HEK293 (cell line): ENCODE results near the gene EFEMP1.

ENCODE experiments used
- CTCF ChIA-PET: fragments of 350-600 bp; formaldehyde crosslinking; extraction: SDS; loops from one replicate; lab custom pipeline; 2021; ENCODE audit warnings: antibody characterized with exemption; lab: Yijun Ruan, JAX
- POLR2A ChIA-PET: fragments of 300-600 bp; formaldehyde crosslinking; extraction: SDS; loops from one replicate; lab custom pipeline; 2020; ENCODE audit warnings: antibody characterized with exemption, inconsistent platforms; lab: Yijun Ruan, JAX
- H3K27ac ChIP-seq: fragments of 200-500 bp; sonication (Bioruptor generic); 2 replicates; pipeline ENCODE4 v1.5.1; 2014; ENCODE audit warnings: low read depth, low read length, control low read depth, inconsistent platforms; ENCODE audit errors: extremely low read depth
- H3K36me3 ChIP-seq, 2 experiments: fragments of 200-500 bp in 1 of 2; sonication (Bioruptor generic) in 1 of 2; 1 replicate in 1 of 2; 2 replicates in 1 of 2; pipeline ENCODE4 v1.5.1; 2014 to 2017; ENCODE audit warnings: inconsistent platforms in 2 of 2, low read length in 2 of 2; ENCODE audit not compliant: control insufficient read depth in 2 of 2, insufficient read depth in 1 of 2
- H3K4me1 ChIP-seq: fragments of 200-500 bp; sonication (Bioruptor generic); 2 replicates; pipeline ENCODE4 v1.5.1; 2014; ENCODE audit warnings: mild to moderate bottlenecking, low read length, inconsistent platforms; ENCODE audit not compliant: control insufficient read depth, insufficient read depth
- H3K4me3 ChIP-seq: 2 replicates; pipeline ENCODE4 v1.5.1; 2011; ENCODE audit warnings: low read depth, mild to moderate bottlenecking, control low read depth, low read length, moderate library complexity
- H3K9me3 ChIP-seq: fragments of 200-500 bp; sonication (Bioruptor generic); 2 replicates; pipeline ENCODE4 v1.5.1; 2014; ENCODE audit warnings: low read depth, low read length, inconsistent platforms; ENCODE audit not compliant: control insufficient read depth, insufficient read depth
- CTCF ChIP-seq: fragments of 450-650 bp; formaldehyde crosslinking; IDR thresholded peaks from 2 replicates; pipeline ENCODE4 v1.5.1; 2016; ENCODE audit warnings: missing biosample characterization, missing genetic modification characterization
- GLIS1 ChIP-seq: fragments of 450-650 bp; formaldehyde crosslinking; IDR thresholded peaks from 2 replicates; pipeline ENCODE4 v1.5.1; 2016; ENCODE audit warnings: missing biosample characterization, missing genetic modification characterization
- GLIS2 ChIP-seq: fragments of 450-650 bp; formaldehyde crosslinking; IDR thresholded peaks from 2 replicates; pipeline ENCODE4 v1.5.1; 2016; ENCODE audit warnings: missing biosample characterization, missing genetic modification characterization
- KLF7 ChIP-seq: fragments of 450-650 bp; formaldehyde crosslinking; IDR thresholded peaks from 2 replicates; pipeline ENCODE4 v1.5.1; 2016; ENCODE audit warnings: missing biosample characterization, missing genetic modification characterization, borderline replicate concordance
- KLF8 ChIP-seq: fragments of 450-650 bp; formaldehyde crosslinking; IDR thresholded peaks from 2 replicates; pipeline ENCODE4 v1.5.1; 2016; ENCODE audit warnings: missing biosample characterization, missing genetic modification characterization
- PRDM1 ChIP-seq: fragments of 450-650 bp; formaldehyde crosslinking; IDR thresholded peaks from 2 replicates; pipeline ENCODE4; 2016; ENCODE audit warnings: missing biosample characterization, missing genetic modification characterization
- SCRT2 ChIP-seq: fragments of 450-650 bp; formaldehyde crosslinking; IDR thresholded peaks from 2 replicates; pipeline ENCODE4 v1.5.1; 2016; ENCODE audit warnings: missing biosample characterization, missing genetic modification characterization
- SP2 ChIP-seq: fragments of 450-650 bp; formaldehyde crosslinking; IDR thresholded peaks from 2 replicates; pipeline ENCODE4 v1.5.1; 2016; ENCODE audit warnings: missing biosample characterization, missing genetic modification characterization
- SP3 ChIP-seq: fragments of 450-650 bp; formaldehyde crosslinking; IDR thresholded peaks from 2 replicates; pipeline ENCODE4 v1.5.1; 2016; ENCODE audit warnings: missing biosample characterization, missing genetic modification characterization
- ZBTB10 ChIP-seq: fragments of 450-650 bp; formaldehyde crosslinking; IDR thresholded peaks from 2 replicates; pipeline ENCODE4 v1.5.1; 2016; ENCODE audit warnings: missing biosample characterization, missing genetic modification characterization
- ZBTB26 ChIP-seq: fragments of 450-650 bp; formaldehyde crosslinking; optimal IDR thresholded peaks from 2 replicates; pipeline ENCODE3; 2016; ENCODE audit warnings: missing biosample characterization, mild to moderate bottlenecking, missing genetic modification characterization
- ZBTB48 ChIP-seq: fragments of 450-650 bp; formaldehyde crosslinking; IDR thresholded peaks from 2 replicates; pipeline ENCODE4 v1.5.1; 2016; ENCODE audit warnings: missing biosample characterization, missing genetic modification characterization
- ZBTB7A ChIP-seq: fragments of 450-650 bp; formaldehyde crosslinking; IDR thresholded peaks from 2 replicates; pipeline ENCODE4 v1.5.1; 2016; ENCODE audit warnings: low read depth, missing biosample characterization, missing genetic modification characterization
- ZBTB8A ChIP-seq: fragments of 450-650 bp; formaldehyde crosslinking; IDR thresholded peaks from 2 replicates; pipeline ENCODE4 v1.5.1; 2016; ENCODE audit warnings: missing biosample characterization, missing genetic modification characterization
- ZFHX2 ChIP-seq: fragments of 450-650 bp; formaldehyde crosslinking; conservative IDR thresholded peaks from 2 replicates; pipeline ENCODE4 v1.5.1; 2016; ENCODE audit warnings: missing biosample characterization, missing genetic modification characterization
- ZIC2 ChIP-seq: fragments of 450-650 bp; formaldehyde crosslinking; IDR thresholded peaks from 2 replicates; pipeline ENCODE4 v1.5.1; 2016; ENCODE audit warnings: missing biosample characterization, missing genetic modification characterization
- ZNF10 ChIP-seq: fragments of 450-650 bp; formaldehyde crosslinking; IDR thresholded peaks from 2 replicates; pipeline ENCODE4 v1.5.1; 2017; ENCODE audit warnings: missing biosample characterization, missing genetic modification characterization
- ZNF19 ChIP-seq: fragments of 450-650 bp; formaldehyde crosslinking; IDR thresholded peaks from 2 replicates; pipeline ENCODE4; 2016; ENCODE audit warnings: missing biosample characterization, missing genetic modification characterization, low read depth
- ZNF211 ChIP-seq: fragments of 450-650 bp; formaldehyde crosslinking; IDR thresholded peaks from 2 replicates; pipeline ENCODE4 v1.5.1; 2016; ENCODE audit warnings: low read depth, missing biosample characterization, missing genetic modification characterization
- ZNF266 ChIP-seq: fragments of 450-650 bp; formaldehyde crosslinking; IDR thresholded peaks from 2 replicates; pipeline ENCODE4 v1.5.1; 2016; ENCODE audit warnings: missing biosample characterization, missing genetic modification characterization, low read depth
- ZNF292 ChIP-seq: fragments of 450-650 bp; formaldehyde crosslinking; IDR thresholded peaks from 2 replicates; pipeline ENCODE4 v1.5.1; 2016; ENCODE audit warnings: low read depth, missing biosample characterization, missing genetic modification characterization, borderline replicate concordance
- ZNF302 ChIP-seq: fragments of 450-650 bp; formaldehyde crosslinking; IDR thresholded peaks from 2 replicates; pipeline ENCODE4 v1.5.1; 2016; ENCODE audit warnings: missing biosample characterization, missing genetic modification characterization, low read depth
- ZNF335 ChIP-seq: fragments of 450-650 bp; formaldehyde crosslinking; conservative IDR thresholded peaks from 2 replicates; pipeline ENCODE4 v1.5.1; 2016; ENCODE audit warnings: missing biosample characterization, missing genetic modification characterization
- ZNF391 ChIP-seq: fragments of 450-650 bp; formaldehyde crosslinking; IDR thresholded peaks from 2 replicates; pipeline ENCODE4 v1.5.1; 2016; ENCODE audit warnings: low read depth, missing biosample characterization, missing genetic modification characterization, borderline replicate concordance
- ZNF571 ChIP-seq: fragments of 450-650 bp; formaldehyde crosslinking; IDR thresholded peaks from 2 replicates; pipeline ENCODE4 v1.5.0; 2017; ENCODE audit warnings: missing biosample characterization, missing genetic modification characterization
- ZNF600 ChIP-seq: fragments of 450-650 bp; formaldehyde crosslinking; IDR thresholded peaks from 2 replicates; pipeline ENCODE4 v1.5.1; 2016; ENCODE audit warnings: missing biosample characterization, missing genetic modification characterization
- ZNF629 ChIP-seq: fragments of 450-650 bp; formaldehyde crosslinking; IDR thresholded peaks from 2 replicates; pipeline ENCODE4 v1.5.1; 2017; ENCODE audit warnings: missing biosample characterization, missing genetic modification characterization
- ZNF792 ChIP-seq: fragments of 450-650 bp; formaldehyde crosslinking; IDR thresholded peaks from 2 replicates; pipeline ENCODE4 v1.5.1; 2016; ENCODE audit warnings: missing biosample characterization, missing genetic modification characterization
- ZNF830 ChIP-seq: fragments of 450-650 bp; IDR thresholded peaks from 2 replicates; pipeline ENCODE4 v1.5.0; 2018; ENCODE audit warnings: missing biosample characterization, missing genetic modification characterization, low read depth, mild to moderate bottlenecking, moderate library complexity
- ZSCAN23 ChIP-seq: fragments of 450-650 bp; formaldehyde crosslinking; IDR thresholded peaks from 2 replicates; pipeline ENCODE4 v1.5.1; 2016; ENCODE audit warnings: missing biosample characterization, missing genetic modification characterization
- ZSCAN4 ChIP-seq: fragments of 450-650 bp; formaldehyde crosslinking; IDR thresholded peaks from 2 replicates; pipeline ENCODE4 v1.5.1; 2017; ENCODE audit warnings: missing biosample characterization, missing genetic modification characterization

The EFEMP1 gene

GRCh38 chr2:55923091-55923981 is at the start of gene EFEMP1 (continued):
- TF ChIP-seq ZBTB10 (tag by site-specific recombination) (peak; percentile 41; the same call in 1 of the 2 replicates), ZBTB48 (tag by site-specific recombination) (peak; percentile 16; the same call in 1 of the 2 replicates), ZNF391 (tag by site-specific recombination) (no peak), PRDM1 (peak; percentile 64; the same call in 1 of the 2 replicates), ZFHX2 (tag by site-specific recombination) (peak; percentile 58), ZNF600 (peak; percentile 84), ZNF830 (tag by site-specific recombination) (no peak), GLIS2 (tag by site-specific recombination) (peak; percentile 93), ZNF571 (tag by site-specific recombination) (no peak), ZNF19 (no peak), GLIS1 (tag by site-specific recombination) (peak; percentile 89), SP3 (peak; percentile 90), ZNF302 (no peak), SCRT2 (tag by site-specific recombination) (peak; percentile 65), ZNF335 (peak; percentile 46; the same call in 1 of the 2 replicates), ZNF10 (tag by site-specific recombination) (0 out of 2 replicates have a peak, but pooled peaks have one; percentile 16), ZNF629 (tag by site-specific recombination) (no peak), ZBTB8A (tag by site-specific recombination) (peak; percentile 65), ZIC2 (tag by site-specific recombination) (peak; percentile 78), ZNF292 (no peak), ZBTB26 (tag by site-specific recombination) (peak; percentile 82), KLF7 (tag by site-specific recombination) (no peak), ZNF792 (no peak), SP2 (peak; percentile 51)
- TF ChIP-seq, all 188 proteins: peak for 27

- Histone ChIP-seq H3K9me3 (no peaks in the 10 kb centered on the region), H3K4me1 (no peaks in the 10 kb centered on the region), H3K36me3 (no peaks in the 10 kb centered on the region), H3K27ac (no peak overlapping the region), H3K4me3 (no peak overlapping the region)
- ChIA-PET POLR2A (no interaction called here), CTCF (interaction anchor here (1.5 kb wide), 1 partner anchor 9 kb away, joined by 5 read pairs; no protein-coding TSS in a partner anchor)
- TF ChIP-seq KLF8 (tag by site-specific recombination): no peak
- TF ChIP-seq ZSCAN23 (tag by site-specific recombination): no peak
- no peak for TF ChIP-seq ZNF266
- TF ChIP-seq CTCF (tag by site-specific recombination): no peak
- no peak for TF ChIP-seq ZNF211 (tag by site-specific recombination)
- TF ChIP-seq ZBTB7A (tag by site-specific recombination): no peak
- no peak for TF ChIP-seq ZSCAN4 (tag by site-specific recombination)
Measured at GRCh38 chr2:55970500-55970899, 46.9 kb upstream of the EFEMP1 start.
